HFFc6 (cell line): Measurements from ENCODE around the gene WDR26. TPM values are rescaled to one million over a fixed set of nuclear protein-coding genes. Genes with fewer than 3 reads are reported as not detected.
"Not testable (repeated sequence)": the region's sequence is repeated elsewhere in the genome, so short reads cannot be mapped to it uniquely, and the experiment has no call there.

Experiments
- DNase-seq: peaks from one replicate; pipeline ENCODE4 v3.0.0-alpha.2; 2018
- H3K27ac Mint-ChIP-seq: 2 replicates; pipeline ENCODE4 v1.8.0; 2020; ENCODE audit warnings: mild to moderate bottlenecking, mixed read lengths
- H3K27me3 Mint-ChIP-seq: 2 replicates; pipeline ENCODE4 v1.8.0; 2021; ENCODE audit warnings: mild to moderate bottlenecking, moderate library complexity, mixed read lengths; ENCODE audit not compliant: insufficient read depth
- H3K36me3 Mint-ChIP-seq: 2 replicates; pipeline ENCODE4 v1.8.0; 2021; ENCODE audit warnings: low read depth, mixed read lengths
- H3K4me1 Mint-ChIP-seq: 2 replicates; pipeline ENCODE4 v1.8.0; 2020; ENCODE audit warnings: low read depth, mixed read lengths
- H3K4me3 Mint-ChIP-seq: 2 replicates; pipeline ENCODE4 v1.8.0; 2020; ENCODE audit warnings: mild to moderate bottlenecking, moderate library complexity, mixed read lengths
- H3K9me3 Mint-ChIP-seq: 2 replicates; pipeline ENCODE4 v1.8.0; 2020; ENCODE audit warnings: mild to moderate bottlenecking, mixed read lengths
- CTCF ChIP-seq: fragments of 200-600 bp; sonication (generic); IDR thresholded peaks from 2 replicates; pipeline ENCODE4 v1.5.0; 2021; ENCODE audit warnings: antibody characterized with exemption, mild to moderate bottlenecking
- total RNA-seq, 6 experiments: library from RNA; stranded (reverse); fragmentation: NEBNext Ultra II Directional; extraction: Animal tissue kit (Norgen Biotek cat#: 25700); gene quantifications; 2 replicates in 1 of 6; 3 replicates in 5 of 6; pipeline ENCODE4 v1.2.3, GENCODE V29; 2021

WDR26 gene
- total RNA-seq, 6 experiments from 2014 or later, result 85.4 to 105 (median 90.8) TPM

- Mint-ChIP-seq H3K4me1 (peaks cover 72% of the 10 kb centered on the region), H3K27me3 (no peaks in the 10 kb centered on the region; the same call in none of the 2 replicates), H3K9me3 (no peaks in the 10 kb centered on the region), H3K4me3 (peak overlapping the region; percentile 52), H3K27ac (peak overlapping the region; percentile 36), H3K36me3 (peaks cover 63% of the 10 kb centered on the region)
- DNase-seq, result no peak
- no peak for TF ChIP-seq CTCF
These were observed 4.8 kb downstream of the WDR26 start for GRCh38 chr1:224429616-224430326.

DNA sequence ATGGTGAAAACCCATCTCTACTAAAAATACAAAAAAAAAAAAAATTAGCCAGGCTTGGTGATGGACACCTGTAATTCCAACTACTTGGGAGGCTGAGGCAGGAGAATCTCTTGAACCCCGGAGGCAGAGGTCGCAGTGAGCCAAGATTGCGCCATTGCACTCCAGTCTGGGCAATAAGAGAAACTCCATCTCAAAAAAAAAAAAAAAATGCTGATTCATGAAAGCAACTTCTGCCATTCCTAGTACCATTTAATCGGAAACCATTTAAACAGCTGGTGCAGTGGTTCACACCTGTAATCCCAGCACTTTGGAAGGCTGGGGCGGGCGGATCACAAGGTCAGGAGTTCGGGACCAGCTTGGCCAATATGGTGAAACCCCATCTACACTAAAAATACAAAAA, 5.9 kb downstream of the WDR26 start:
- H3K4me3 Mint-ChIP-seq, DNase-seq, H3K9me3 Mint-ChIP-seq, H3K27me3 Mint-ChIP-seq: not testable (repeated sequence)
- peaks cover 83% of the 10 kb centered on the region for H3K4me1 Mint-ChIP-seq
- peak overlapping the region; percentile 64 for H3K27ac Mint-ChIP-seq
- peaks cover 73% of the 10 kb centered on the region for H3K36me3 Mint-ChIP-seq

GRCh38 chr1:224427346-224427745, 7.3 kb downstream of the WDR26 start:
- Mint-ChIP-seq H3K9me3 (no peaks in the 10 kb centered on the region), H3K27ac (peak overlapping the region; percentile 79), H3K4me3 (peak overlapping the region; percentile 52), H3K36me3 (peaks cover 71% of the 10 kb centered on the region), H3K4me1 (peaks cover 78% of the 10 kb centered on the region), H3K27me3 (no peaks in the 10 kb centered on the region; the same call in none of the 2 replicates)
- TF ChIP-seq CTCF, result no peak
- peak; percentile 83 for DNase-seq

DNA sequence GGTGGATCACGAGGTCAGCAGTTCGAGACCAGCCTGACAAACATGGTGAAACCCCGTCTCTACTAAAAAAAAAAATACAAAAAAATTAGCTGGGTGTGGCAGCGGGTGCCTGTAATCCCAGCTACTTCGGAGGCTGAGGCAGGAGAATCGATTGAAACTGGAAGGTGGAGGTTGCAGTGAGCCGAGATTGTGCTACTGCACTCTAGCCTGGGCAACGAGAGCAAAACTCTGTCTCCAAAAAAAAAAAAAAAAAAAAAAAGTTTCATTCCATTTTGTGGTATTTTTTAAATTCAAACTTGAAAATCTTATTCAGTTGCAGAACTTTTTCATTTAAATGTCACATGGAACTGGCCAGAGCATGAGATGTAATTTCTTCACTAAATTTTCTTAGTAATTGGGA, 7.7 kb downstream of the WDR26 start:
- not testable (repeated sequence) for DNase-seq, H3K9me3 Mint-ChIP-seq, H3K27me3 Mint-ChIP-seq
- peak overlapping the region; percentile 52 for H3K4me3 Mint-ChIP-seq
- H3K27ac Mint-ChIP-seq, result peak overlapping the region; percentile 79
- peaks cover 73% of the 10 kb centered on the region for H3K4me1 Mint-ChIP-seq
- H3K36me3 Mint-ChIP-seq, result peaks cover 71% of the 10 kb centered on the region

DNA sequence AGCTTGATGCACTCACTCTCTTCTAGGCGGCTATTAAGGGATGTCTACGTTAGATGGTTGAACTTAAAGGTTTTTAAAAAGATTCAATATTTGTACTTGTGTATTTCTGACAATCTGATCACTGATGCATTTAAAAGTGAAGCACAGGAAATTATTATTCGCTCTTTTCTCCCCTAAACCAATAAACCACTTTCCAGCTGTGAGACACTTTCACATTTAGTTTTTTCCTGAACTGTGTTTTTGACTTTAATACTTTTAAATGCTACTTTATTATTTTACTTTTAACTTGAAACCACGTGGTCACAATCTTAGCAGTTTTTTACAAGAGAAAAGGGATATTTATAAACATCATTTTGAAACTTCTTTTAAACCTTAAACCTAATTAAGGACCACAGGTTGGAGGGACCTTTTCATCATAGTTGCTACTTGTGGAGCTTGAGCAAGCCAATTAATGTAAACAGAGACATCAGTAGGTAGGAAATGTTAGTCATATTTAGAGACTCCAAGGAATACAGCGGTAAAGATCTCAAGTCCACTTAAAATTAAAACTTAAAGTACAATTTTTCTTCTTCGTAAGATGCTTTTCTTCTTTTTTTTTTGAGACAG, 9.2 kb downstream of the WDR26 start:
- peaks cover 60% of the 10 kb centered on the region for H3K4me1 Mint-ChIP-seq
- H3K27me3 Mint-ChIP-seq, result peaks cover 2% of the 10 kb centered on the region
- no peak for DNase-seq
- no peak for TF ChIP-seq CTCF
- H3K36me3 Mint-ChIP-seq, result peaks cover 64% of the 10 kb centered on the region
- no peaks in the 10 kb centered on the region for H3K9me3 Mint-ChIP-seq
- H3K27ac Mint-ChIP-seq, result 0 out of 2 replicates have a peak overlapping the region, but pooled peaks have one; percentile 24
- no peak overlapping the region for H3K4me3 Mint-ChIP-seq

DNA sequence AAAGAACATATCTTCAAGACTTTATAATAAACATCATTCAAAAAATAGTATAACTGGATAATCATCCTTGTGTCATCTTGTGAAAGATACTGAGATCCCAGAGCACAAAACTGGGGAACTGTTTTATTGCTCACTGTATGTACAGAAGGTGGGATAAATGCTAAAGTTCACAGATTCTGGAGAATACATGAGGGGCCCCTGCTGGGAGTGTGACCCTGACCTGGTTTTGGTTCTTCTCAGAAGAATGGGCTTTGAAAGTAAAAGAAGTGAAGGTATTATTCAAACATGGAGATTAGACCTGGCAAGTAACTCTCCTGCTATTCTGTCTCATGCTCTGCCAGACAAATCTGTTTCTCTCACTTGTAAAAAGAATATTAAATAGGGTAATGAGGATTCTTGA, 14.5 kb downstream of the WDR26 start:
- Mint-ChIP-seq H3K27ac (peak overlapping the region; percentile 13; the same call in 1 of the 2 replicates), H3K4me3 (no peak overlapping the region), H3K27me3 (peaks cover 2% of the 10 kb centered on the region; the same call in 1 of the 2 replicates), H3K36me3 (peaks cover 52% of the 10 kb centered on the region), H3K9me3 (no peaks in the 10 kb centered on the region), H3K4me1 (peaks cover 18% of the 10 kb centered on the region)
- no peak for TF ChIP-seq CTCF
- no peak for DNase-seq
